RWPE2 (cell line): ENCODE results near the gene ARID3A.

ENCODE experiments used
- ATAC-seq: fragments of 200-7000 bp; cut with Tn5 transposase; 3 replicates; pipeline ENCODE4 v1.9.1; 2021; ENCODE audit warnings: low read depth
- DNase-seq: peaks from one replicate; pipeline ENCODE4 v3.0.0-alpha.2; 2020; ENCODE audit warnings: low spot score
- H3K27ac ChIP-seq: fragments of 450-650 bp; 2 replicates; pipeline ENCODE4 v1.5.1; 2017; ENCODE audit warnings: mild to moderate bottlenecking; ENCODE audit not compliant: poor library complexity, severe bottlenecking
- H3K27me3 ChIP-seq: fragments of 250-450 bp; sonication (Bioruptor Pico); 2 replicates; pipeline ENCODE4 v1.5.1; 2021; ENCODE audit warnings: mild to moderate bottlenecking, moderate library complexity; ENCODE audit not compliant: insufficient read depth, poor library complexity, severe bottlenecking
- H3K36me3 ChIP-seq: fragments of 250-450 bp; sonication (Bioruptor Pico); 2 replicates; pipeline ENCODE4 v1.5.1; 2020; ENCODE audit warnings: low read depth, mild to moderate bottlenecking, moderate library complexity
- H3K4me1 ChIP-seq: fragments of 250-450 bp; sonication (Bioruptor Pico); 2 replicates; pipeline ENCODE4 v1.5.1; 2021; ENCODE audit warnings: mild to moderate bottlenecking, moderate library complexity; ENCODE audit not compliant: insufficient read depth, poor library complexity, severe bottlenecking
- H3K4me3 ChIP-seq: fragments of 250-450 bp; sonication (Bioruptor Pico); 2 replicates; pipeline ENCODE4 v1.5.1; 2021; ENCODE audit warnings: mild to moderate bottlenecking, moderate library complexity; ENCODE audit not compliant: severe bottlenecking
- H3K9me3 ChIP-seq: fragments of 250-450 bp; sonication (Bioruptor Pico); 2 replicates; pipeline ENCODE4 v1.5.1; 2021; ENCODE audit warnings: mild to moderate bottlenecking, moderate library complexity; ENCODE audit not compliant: severe bottlenecking
- CTCF ChIP-seq: fragments of 450-650 bp; IDR thresholded peaks from one replicate; pipeline ENCODE4 v1.5.1; 2017; ENCODE audit warnings: mild to moderate bottlenecking, moderate library complexity; ENCODE audit not compliant: poor library complexity, severe bottlenecking

The ARID3A gene

GRCh38 chr19:928471-929202 lies 2.8 kb downstream of the ARID3A start:
- no peak for ATAC-seq
- Histone ChIP-seq H3K4me1 (peaks cover 8% of the 10 kb centered on the region), H3K9me3 (no peaks in the 10 kb centered on the region), H3K4me3 (no peak overlapping the region), H3K36me3 (peaks cover 4% of the 10 kb centered on the region; the same call in 1 of the 2 replicates), H3K27ac (no peak overlapping the region), H3K27me3 (no peaks in the 10 kb centered on the region)
- no peak for TF ChIP-seq CTCF
- DNase-seq, result peak; percentile 44

- Histone ChIP-seq H3K27ac (no peak overlapping the region), H3K4me1 (peaks cover 13% of the 10 kb centered on the region), H3K9me3 (no peaks in the 10 kb centered on the region), H3K36me3 (peaks cover 4% of the 10 kb centered on the region; the same call in 1 of the 2 replicates), H3K4me3 (no peak overlapping the region), H3K27me3 (no peaks in the 10 kb centered on the region)
- no peak for DNase-seq
- TF ChIP-seq CTCF, result no peak
- ATAC-seq, result no peak
These were observed 3.5 kb downstream of the ARID3A start for GRCh38 chr19:929203-929890.

GRCh38 chr19:929891-930258 lies 4.0 kb downstream of the ARID3A start:
- ATAC-seq (no peak), DNase-seq (no peak)
- Histone ChIP-seq H3K9me3 (no peaks in the 10 kb centered on the region), H3K4me1 (peaks cover 13% of the 10 kb centered on the region), H3K27me3 (no peaks in the 10 kb centered on the region), H3K27ac (no peak overlapping the region), H3K4me3 (no peak overlapping the region), H3K36me3 (peaks cover 4% of the 10 kb centered on the region; the same call in 1 of the 2 replicates)
- no peak for TF ChIP-seq CTCF

- Histone ChIP-seq H3K27me3 (no peaks in the 10 kb centered on the region), H3K9me3 (no peaks in the 10 kb centered on the region), H3K27ac (no peak overlapping the region), H3K36me3 (peaks cover 4% of the 10 kb centered on the region; the same call in 1 of the 2 replicates), H3K4me3 (no peak overlapping the region), H3K4me1 (peaks cover 13% of the 10 kb centered on the region)
- DNase-seq (no peak), ATAC-seq (no peak)
- no peak for TF ChIP-seq CTCF
These were observed 6.2 kb downstream of the ARID3A start for GRCh38 chr19:931860-932647.
